Measurements from ENCODE around the gene LCN10.
A peak's percentile ranks its signal among the peaks of the same experiment; 100 is the strongest.

Gene LCN10

GRCh38 chr9:136734837-136735496 is 7.8 kb downstream of the LCN10 start:
- no peak for DNase-seq

GRCh38 chr9:136733611-136734010 is 9.1 kb downstream of the LCN10 start:
- DNase-seq, result no peak

GRCh38 chr9:136732444-136733178 is 10.1 kb downstream of the LCN10 start:
- DNase-seq, result no peak

- no peak for DNase-seq
Measured at GRCh38 chr9:136729926-136730325, 12.8 kb downstream of the LCN10 start.

GRCh38 chr9:136729144-136729543 is 13.6 kb downstream of the LCN10 start:
- DNase-seq, result no peak

GRCh38 chr9:136728548-136729123 is 14.1 kb downstream of the LCN10 start:
- DNase-seq, result no peak

GRCh38 chr9:136728080-136728547 is 14.6 kb downstream of the LCN10 start:
- DNase-seq, result peak; percentile 93

GRCh38 chr9:136726631-136727191 is 16.0 kb downstream of the LCN10 start:
- DNase-seq, result peak; percentile 66

GRCh38 chr9:136726118-136726517 is 16.6 kb downstream of the LCN10 start:
- DNase-seq, result no peak

GRCh38 chr9:136725612-136726011 is 17.1 kb downstream of the LCN10 start:
- DNase-seq, result no peak

- no peak for DNase-seq
Measured at GRCh38 chr9:136724772-136725171, 18.0 kb downstream of the LCN10 start.

GRCh38 chr9:136723989-136724388 is 18.8 kb downstream of the LCN10 start:
- no peak for DNase-seq

GRCh38 chr9:136723362-136723976 is 19.3 kb downstream of the LCN10 start:
- no peak for DNase-seq

- no peak for DNase-seq
Measured at GRCh38 chr9:136722969-136723356, 19.8 kb downstream of the LCN10 start.

- DNase-seq, result no peak
Measured at GRCh38 chr9:136722093-136722968, 20.4 kb downstream of the LCN10 start.

- no peak for DNase-seq
Measured at GRCh38 chr9:136721339-136722092, 21.2 kb downstream of the LCN10 start.

- DNase-seq, result no peak
Measured at GRCh38 chr9:136720898-136721338, 21.8 kb downstream of the LCN10 start.

- DNase-seq, result no peak
Measured at GRCh38 chr9:136720251-136720897, 22.4 kb downstream of the LCN10 start.

GRCh38 chr9:136719195-136719880 is 23.4 kb downstream of the LCN10 start:
- DNase-seq, result peak; percentile 27
